Spleen (tissue), 11 donors: ENCODE measurements around the gene ELP6. TPM values are rescaled to one million over a fixed set of nuclear protein-coding genes. Genes with fewer than 3 reads are reported as not detected.
A peak's percentile ranks its signal among the peaks of the same experiment; 100 is the strongest.
"Not testable (repeated sequence)": the region's sequence is repeated elsewhere in the genome, so short reads cannot be mapped to it uniquely, and the experiment has no call there.

Source experiments
- DNase-seq: peaks from one replicate; pipeline ENCODE4 v3.0.0-alpha.2; 2020
- H3K27ac ChIP-seq, 8 donors: fragments of 200-600 bp; sonication (generic) in 7 of 8; 1 replicate in 4 of 8; 2 replicates in 4 of 8; pipeline versions ENCODE4 v1.5.0 to v1.8.0; 2016 to 2021; ENCODE audit warnings: inconsistent platforms in 4 of 8, mild to moderate bottlenecking in 4 of 8, moderate library complexity in 1 of 8
- H3K27me3 ChIP-seq, 7 donors: fragments of 200-600 bp; sonication (generic) in 6 of 7; replicated peaks in 1 of 7; 1 replicate in 4 of 7; 2 replicates in 3 of 7; pipeline versions ENCODE4 v1.5.0 to v1.8.0; 2016 to 2021; ENCODE audit warnings: inconsistent platforms in 3 of 7, mild to moderate bottlenecking in 1 of 7
- H3K36me3 ChIP-seq, 6 donors: fragments of 200-600 bp; sonication (generic) in 5 of 6; 1 replicate in 4 of 6; 2 replicates in 2 of 6; pipeline versions ENCODE4 v1.5.0 to v1.8.0; 2016 to 2021; ENCODE audit warnings: inconsistent platforms in 2 of 6
- H3K4me1 ChIP-seq, 6 donors: fragments of 200-600 bp; sonication (generic) in 5 of 6; 1 replicate in 3 of 6; 2 replicates in 3 of 6; pipeline versions ENCODE4 v1.5.0 to v1.8.0; 2016 to 2021; ENCODE audit warnings: inconsistent platforms in 3 of 6
- H3K4me3 ChIP-seq, 8 donors: fragments of 200-600 bp; sonication (generic) in 7 of 8; 1 replicate in 4 of 8; 2 replicates in 4 of 8; pipeline versions ENCODE4 v1.5.0 to v1.8.0; 2016 to 2021; ENCODE audit warnings: inconsistent platforms in 4 of 8, mild to moderate bottlenecking in 4 of 8, moderate library complexity in 2 of 8
- H3K9me3 ChIP-seq, 8 donors: fragments of 200-600 bp; sonication (generic) in 7 of 8; 1 replicate in 4 of 8; 2 replicates in 4 of 8; pipeline versions ENCODE4 v1.5.0 to v1.8.0; 2016 to 2021; ENCODE audit warnings: inconsistent platforms in 4 of 8
- CTCF ChIP-seq, 11 experiments: fragments of 200-600 bp in 7 of 11; fragments of 450-650 bp in 4 of 11; sonication (generic) in 4 of 11; IDR thresholded peaks in 8 of 11; conservative IDR thresholded peaks in 3 of 11; 1 replicate in 7 of 11; 2 replicates in 4 of 11; pipeline versions ENCODE4 v1.4.0 to v1.8.0; 2016 to 2021; ENCODE audit warnings: antibody characterized with exemption in 11 of 11, inconsistent platforms in 4 of 11, mild to moderate bottlenecking in 1 of 11
- POLR2A ChIP-seq, 3 donors: fragments of 450-650 bp; IDR thresholded peaks; one replicate each; pipeline ENCODE4 v1.5.1; 2017; ENCODE audit warnings: antibody characterized with exemption in 3 of 3, mild to moderate bottlenecking in 1 of 3
- POLR2AphosphoS5 ChIP-seq, 3 donors: sonication (generic); formaldehyde crosslinking; IDR thresholded peaks; one replicate each; pipeline ENCODE4 v1.5.1; 2017; ENCODE audit warnings: antibody characterized with exemption in 3 of 3
- WGBS, 5 donors: extraction: QIAGEN DNeasy Blood & Tissue Kit in 3 of 5; methylation state at CpG; one replicate each; pipeline versions ENCODE4 v1.1.5 to v1.1.7; 2013 to 2018; 5-methylcytosine and 5-hydroxymethylcytosine counted together
- intact Hi-C: fragments of 100-400 bp; cut with DNase I; formaldehyde crosslinking; loops from one replicate; pipeline ENCODE4 v1.15.0; 2023; ENCODE audit warnings: low total_unique reads
- polyA plus RNA-seq, 3 donors: library from polyadenylated mRNA; stranded (reverse); fragments of 200-250 nt; gene quantifications; one replicate each; pipeline ENCODE4 v1.2.1, GENCODE V29; 2013
- total RNA-seq, 7 donors: library from RNA; depleted of rRNA in 3 of 7; stranded (reverse); fragments of >200 nt in 3 of 7; fragmentation: NEBNext Ultra II Directional in 4 of 7; extraction: Animal tissue kit (Norgen Biotek cat#: 25700) in 4 of 7; gene quantifications; one replicate each; pipeline versions ENCODE4 v1.1.0 to v1.2.1, GENCODE V29; 2016 to 2021
- donor health status: healthy with polysubstance abuse.
- donor health status: DM: no; HTN: no; CAD: no; lungs with moderate emphysema.
- donor health status: DM: no; HTN: no; CAD: no.
- donor health status: Bipolar disorder and iron deficiency.
- donor health status: healthy.
- donor health status: DM: no; HTN: no; CAD: no.
- donor health status: DM: yes; HTN: yes; CAD: no.

ELP6 gene
- total and polyA plus RNA-seq, 10 donors, result 16.6 to 35.6 (median 25.7) TPM

GRCh38 chr3:47491186-47491585 is 22.3 kb downstream of the ELP6 start:
- Histone ChIP-seq H3K4me1 (peaks cover 0 to 18% (median 0%) of the 10 kb centered on the region in 6 donors), H3K27ac (no peak overlapping the region), H3K4me3 (no peak overlapping the region), H3K36me3 (peaks cover 0 to 74% (median 14%) of the 10 kb centered on the region in 6 donors), H3K27me3 (no peaks in the 10 kb centered on the region), H3K9me3 (no peaks in the 10 kb centered on the region)
- TF ChIP-seq POLR2A (IDR thresholded peaks at IDR 0.05) (no peak), POLR2AphosphoS5 (IDR thresholded peaks at IDR 0.05) (no peak), CTCF (IDR thresholded peaks at IDR 0.05 in 8 of 11, conservative IDR thresholded peaks at IDR 0.05 in 3 of 11) (no peak)
- intact Hi-C loops, result no loop called here
- 66 to 85% (median 78%) methylated on average over 3 of the region's 3 CpGs for WGBS, 5 donors
- peak; percentile 12 for DNase-seq

- 95 to 100% (median 99%) methylated on average over 2 of the region's 2 CpGs for WGBS, 5 donors
- no peak for DNase-seq
- no peaks in the 10 kb centered on the region for H3K9me3 ChIP-seq
- H3K36me3 ChIP-seq, result peaks cover 0 to 43% (median 0%) of the 10 kb centered on the region in 6 donors
- no peak overlapping the region for H3K4me3 ChIP-seq
- peaks cover 0 to 10% (median 0%) of the 10 kb centered on the region in 6 donors for H3K4me1 ChIP-seq
- no peak overlapping the region for H3K27ac ChIP-seq
- intact Hi-C loops, result no loop called here
- H3K27me3 ChIP-seq, result no peaks in the 10 kb centered on the region
- TF ChIP-seq POLR2AphosphoS5 (IDR thresholded peaks at IDR 0.05) (no peak), CTCF (IDR thresholded peaks at IDR 0.05 in 8 of 11, conservative IDR thresholded peaks at IDR 0.05 in 3 of 11) (no peak), POLR2A (IDR thresholded peaks at IDR 0.05) (no peak)
Observed at GRCh38 chr3:47487265-47487664, 26.2 kb downstream of the ELP6 start.

GRCh38 chr3:47485812-47486211 is 27.7 kb downstream of the ELP6 start:
- H3K27me3 ChIP-seq, result no peaks in the 10 kb centered on the region
- H3K27ac ChIP-seq, result no peak overlapping the region
- H3K9me3 ChIP-seq, result no peaks in the 10 kb centered on the region
- intact Hi-C loops, result no loop called here
- TF ChIP-seq POLR2AphosphoS5 (IDR thresholded peaks at IDR 0.05) (no peak), POLR2A (IDR thresholded peaks at IDR 0.05) (no peak), CTCF (IDR thresholded peaks at IDR 0.05 in 8 of 11, conservative IDR thresholded peaks at IDR 0.05 in 3 of 11) (no peak)
- DNase-seq, result no peak
- peaks cover 0 to under 1% (median 0%) of the 10 kb centered on the region in 6 donors for H3K4me1 ChIP-seq
- WGBS, 5 donors, result 85 to 100% (median 95%) methylated on average over 3 of the region's 3 CpGs
- H3K36me3 ChIP-seq, result peaks cover 0 to 29% (median 0%) of the 10 kb centered on the region in 6 donors
- no peak overlapping the region for H3K4me3 ChIP-seq

GRCh38 chr3:47482366-47482765 is 31.1 kb downstream of the ELP6 start:
- intact Hi-C loops, result no loop called here
- WGBS, 5 donors, result 63 to 78% (median 70%) methylated on average over 2 of the region's 2 CpGs

GRCh38 chr3:47481763-47482162 is 31.7 kb downstream of the ELP6 start:
- H3K36me3 ChIP-seq, intact Hi-C loops, H3K4me3 ChIP-seq, DNase-seq, H3K27ac ChIP-seq, H3K4me1 ChIP-seq, H3K9me3 ChIP-seq, H3K27me3 ChIP-seq: not testable (repeated sequence)
- 79 to 88% (median 84%) methylated on average over 4 of the region's 4 CpGs for WGBS, 5 donors

More at GRCh38 chr3:47482366-47482765, 31.1 kb downstream of the ELP6 start:
- Histone ChIP-seq H3K27ac (no peak overlapping the region), H3K4me1 (no peaks in the 10 kb centered on the region), H3K4me3 (no peak overlapping the region), H3K27me3 (no peaks in the 10 kb centered on the region), H3K9me3 (no peaks in the 10 kb centered on the region), H3K36me3 (no peaks in the 10 kb centered on the region)
- TF ChIP-seq POLR2AphosphoS5 (IDR thresholded peaks at IDR 0.05) (no peak), CTCF (IDR thresholded peaks at IDR 0.05 in 8 of 11, conservative IDR thresholded peaks at IDR 0.05 in 3 of 11) (no peak), POLR2A (IDR thresholded peaks at IDR 0.05) (no peak)
- peak; percentile 18 for DNase-seq

- H3K4me1 ChIP-seq, result peaks cover 5 to 15% (median 13%) of the 10 kb centered on the region in 6 donors
- WGBS, 5 donors, result 88 to 96% (median 94%) methylated on average over 6 of the region's 6 CpGs
- H3K27me3 ChIP-seq, intact Hi-C loops, H3K27ac ChIP-seq, DNase-seq, H3K4me3 ChIP-seq, H3K9me3 ChIP-seq, H3K36me3 ChIP-seq: not testable (repeated sequence)
Observed at GRCh38 chr3:47480267-47480666, 33.2 kb downstream of the ELP6 start.
